Erythroblast (primary cell): ENCODE data around the gene TBC1D1.

Source experiments
- GATA1 ChIP-seq: IDR thresholded peaks from 2 replicates; pipeline ENCODE4 v1.6.1; 2011; ENCODE audit warnings: low read depth, mild to moderate bottlenecking, control low read depth, low read length, moderate library complexity
- POLR2A ChIP-seq: IDR thresholded peaks from 2 replicates; pipeline ENCODE4 v1.6.1; 2011; ENCODE audit warnings: mild to moderate bottlenecking, low read length

- TF ChIP-seq POLR2A: no peak
- TF ChIP-seq GATA1: no peak
Measured at GRCh38 chr4:37922328-37922727, 31.4 kb downstream of the TBC1D1 start.
